ENCODE measurements around the gene SDK2.

SDK2 gene

GRCh38 chr17:73292031-73292531 is 352.2 kb downstream of the SDK2 start:
- Histone ChIP-seq H3K36me3 (ENCODE audit: control insufficient read depth, low read length) (no peaks in the 10 kb centered on the region), H3K27me3 (ENCODE audit: control insufficient read depth, low read length) (no peaks in the 10 kb centered on the region), H3F3A (ENCODE audit: control insufficient read depth, insufficient read depth) (no peaks in the 10 kb centered on the region), H3K4me2 (ENCODE audit: low read length) (no peak overlapping the region), H3K9me3 (ENCODE audit: control insufficient read depth, insufficient read depth, low read length) (no peaks in the 10 kb centered on the region), H3K27ac (ENCODE audit: low read depth, low read length) (no peak overlapping the region), H3K4me3 (ENCODE audit: low read length) (no peak overlapping the region), H3K4me1 (ENCODE audit: control insufficient read depth, low read length) (no peaks in the 10 kb centered on the region), H4K20me1 (ENCODE audit: control insufficient read depth, insufficient read depth, low read depth, low read length) (no peaks in the 10 kb centered on the region), H3K79me2 (ENCODE audit: control insufficient read depth, low read length) (no peaks in the 10 kb centered on the region), H3K9me2 (replicated peaks; ENCODE audit: control insufficient read depth, low read length) (no peaks in the 10 kb centered on the region)
- TF ChIP-seq CTCF (IDR thresholded peaks at IDR 0.05; ENCODE audit: low read depth, low read length, poor library complexity, severe bottlenecking) (no peak), EZH2phosphoT487 (IDR thresholded peaks at IDR 0.05; ENCODE audit: borderline replicate concordance, low read length) (no peak)

GRCh38 chr17:73291260-73291801 is 352.9 kb downstream of the SDK2 start:
- Histone ChIP-seq H3K79me2 (ENCODE audit: control insufficient read depth, low read length) (no peaks in the 10 kb centered on the region), H3K4me2 (ENCODE audit: low read length) (no peak overlapping the region), H3K4me1 (ENCODE audit: control insufficient read depth, low read length) (no peaks in the 10 kb centered on the region), H3K36me3 (ENCODE audit: control insufficient read depth, low read length) (no peaks in the 10 kb centered on the region), H4K20me1 (ENCODE audit: control insufficient read depth, insufficient read depth, low read depth, low read length) (no peaks in the 10 kb centered on the region), H3K9me3 (ENCODE audit: control insufficient read depth, insufficient read depth, low read length) (no peaks in the 10 kb centered on the region), H3K27me3 (ENCODE audit: control insufficient read depth, low read length) (no peaks in the 10 kb centered on the region), H3K27ac (ENCODE audit: low read depth, low read length) (no peak overlapping the region), H3K4me3 (ENCODE audit: low read length) (no peak overlapping the region), H3F3A (ENCODE audit: control insufficient read depth, insufficient read depth) (no peaks in the 10 kb centered on the region), H3K9me2 (replicated peaks; ENCODE audit: control insufficient read depth, low read length) (no peaks in the 10 kb centered on the region)
- TF ChIP-seq EZH2phosphoT487 (IDR thresholded peaks at IDR 0.05; ENCODE audit: borderline replicate concordance, low read length) (no peak), CTCF (IDR thresholded peaks at IDR 0.05; ENCODE audit: low read depth, low read length, poor library complexity, severe bottlenecking) (no peak)

DNA sequence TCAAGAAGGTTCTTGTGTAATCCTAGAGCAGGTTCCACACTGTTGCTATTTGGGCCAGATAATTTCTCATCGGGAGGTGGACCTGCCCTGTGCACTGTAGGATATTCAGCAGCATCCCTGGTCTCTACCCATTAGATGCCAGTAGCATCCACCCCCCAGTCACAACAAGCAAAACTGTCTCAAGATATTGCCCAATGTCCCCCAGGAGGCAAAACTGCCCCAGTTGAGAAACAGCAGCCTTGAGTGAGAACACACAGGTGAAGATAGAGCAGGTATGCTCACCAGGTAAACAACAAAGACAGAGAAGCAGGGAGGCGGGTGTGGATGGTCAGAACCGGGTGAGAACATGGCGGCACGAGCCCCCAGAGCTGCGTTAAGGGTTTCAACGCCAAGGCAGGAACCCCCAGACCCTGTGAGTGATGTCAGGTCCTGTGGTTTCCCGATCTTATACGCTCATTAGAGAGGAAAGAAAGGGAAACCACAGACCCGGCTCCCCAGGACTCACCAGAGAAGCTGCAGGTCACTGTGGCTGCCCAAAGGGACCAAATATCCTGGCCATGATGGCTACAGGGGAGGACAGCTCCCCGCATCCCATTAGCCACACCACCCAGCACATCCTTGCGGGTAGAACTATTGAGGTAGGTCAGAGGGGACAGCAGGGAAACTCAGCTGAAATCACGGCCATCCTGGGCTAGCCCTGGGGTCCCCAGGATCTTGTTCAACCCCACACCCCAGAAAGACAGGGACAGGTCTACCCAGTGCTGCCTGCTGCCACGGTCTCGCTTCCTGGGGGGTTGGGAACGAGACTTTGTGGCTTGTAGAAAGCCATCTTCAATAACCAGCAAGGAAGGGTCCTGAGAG is 353.6 kb downstream of the SDK2 start:
- Histone ChIP-seq H3K4me3 (ENCODE audit: low read length) (no peak overlapping the region), H3K4me1 (ENCODE audit: control insufficient read depth, low read length) (no peaks in the 10 kb centered on the region), H3K27me3 (ENCODE audit: control insufficient read depth, low read length) (no peaks in the 10 kb centered on the region), H4K20me1 (ENCODE audit: control insufficient read depth, insufficient read depth, low read depth, low read length) (no peaks in the 10 kb centered on the region), H3K27ac (ENCODE audit: low read depth, low read length) (no peak overlapping the region), H3K9me2 (replicated peaks; ENCODE audit: control insufficient read depth, low read length) (no peaks in the 10 kb centered on the region), H3F3A (ENCODE audit: control insufficient read depth, insufficient read depth) (no peaks in the 10 kb centered on the region), H3K79me2 (ENCODE audit: control insufficient read depth, low read length) (no peaks in the 10 kb centered on the region), H3K9me3 (ENCODE audit: control insufficient read depth, insufficient read depth, low read length) (no peaks in the 10 kb centered on the region), H3K36me3 (ENCODE audit: control insufficient read depth, low read length) (no peaks in the 10 kb centered on the region), H3K4me2 (ENCODE audit: low read length) (no peak overlapping the region)
- TF ChIP-seq EZH2phosphoT487 (IDR thresholded peaks at IDR 0.05; ENCODE audit: borderline replicate concordance, low read length) (no peak), CTCF (IDR thresholded peaks at IDR 0.05; ENCODE audit: low read depth, low read length, poor library complexity, severe bottlenecking) (no peak)

All from DOHH2 (cell line).